Skeletal muscle satellite cell (primary cell): Measurements from ENCODE around the gene CDK5RAP2.

Experiments
- H3K27me3 ChIP-seq: 2 replicates; pipeline ENCODE4 v1.7.0; 2013; ENCODE audit warnings: low read length; ENCODE audit not compliant: control insufficient read depth, insufficient read depth
- H3K36me3 ChIP-seq: 2 replicates; pipeline ENCODE4 v1.7.0; 2013; ENCODE audit warnings: mild to moderate bottlenecking, control low read depth, low read length; ENCODE audit not compliant: insufficient read depth
- H3K4me1 ChIP-seq: 2 replicates; pipeline ENCODE4 v1.7.0; 2013; ENCODE audit warnings: low read length; ENCODE audit not compliant: control insufficient read depth, insufficient read depth
- H3K4me2 ChIP-seq: 2 replicates; pipeline ENCODE4 v1.7.0; 2013; ENCODE audit warnings: mild to moderate bottlenecking, low read length
- H3K4me3 ChIP-seq: 2 replicates; pipeline ENCODE4 v1.7.0; 2013; ENCODE audit warnings: low read length
- H3K9ac ChIP-seq: 2 replicates; pipeline ENCODE4 v1.7.0; 2013; ENCODE audit warnings: mild to moderate bottlenecking, low read depth, low read length, moderate library complexity
- H3K9me3 ChIP-seq: replicated peaks from 2 replicates; pipeline ENCODE4 v1.7.0; 2013; ENCODE audit warnings: mild to moderate bottlenecking, control low read depth, low read length

Gene CDK5RAP2

DNA sequence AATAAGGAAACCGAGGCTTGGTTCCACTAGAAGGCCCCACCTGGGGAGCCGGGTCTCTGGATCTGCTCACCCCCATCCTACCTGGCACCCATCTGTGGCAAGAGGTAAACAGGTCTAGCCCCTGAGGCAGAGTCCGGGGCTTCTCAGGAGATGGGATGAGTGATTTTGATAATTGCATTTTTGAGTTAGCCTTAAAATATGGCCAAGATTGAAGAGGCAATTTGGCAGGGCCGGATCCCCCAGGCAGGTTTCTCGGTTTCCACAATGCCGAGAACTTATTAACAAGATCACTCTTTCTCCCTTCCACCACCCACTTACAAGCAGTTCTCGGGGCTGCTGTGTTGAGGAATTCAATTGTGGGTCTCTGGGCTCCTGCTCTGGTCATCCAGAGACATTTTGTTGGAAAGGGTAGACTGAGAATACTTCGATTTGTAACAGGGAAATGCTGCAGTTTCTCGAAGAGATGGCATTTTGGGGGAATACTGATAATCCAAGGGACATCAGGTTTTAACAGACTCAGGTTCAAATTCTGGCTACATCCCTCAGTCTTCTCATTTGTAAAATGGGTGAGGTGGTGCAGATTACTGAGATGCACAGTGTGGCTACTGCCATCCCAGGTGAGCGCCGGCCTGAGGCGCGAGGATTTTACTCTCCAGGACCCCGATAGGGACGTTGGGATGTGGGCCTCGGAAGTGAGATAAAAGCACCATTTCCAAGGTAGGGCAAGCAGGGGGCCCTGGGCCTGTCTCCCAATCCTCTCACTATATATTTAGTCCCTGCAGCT, 194.2 kb downstream of the CDK5RAP2 start:
- Histone ChIP-seq H3K9me3 (no peaks in the 10 kb centered on the region), H3K27me3 (no peaks in the 10 kb centered on the region), H3K9ac (no peak overlapping the region), H3K4me3 (no peak overlapping the region), H3K36me3 (peaks cover 36% of the 10 kb centered on the region), H3K4me1 (peaks cover 37% of the 10 kb centered on the region), H3K4me2 (no peak overlapping the region)

DNA sequence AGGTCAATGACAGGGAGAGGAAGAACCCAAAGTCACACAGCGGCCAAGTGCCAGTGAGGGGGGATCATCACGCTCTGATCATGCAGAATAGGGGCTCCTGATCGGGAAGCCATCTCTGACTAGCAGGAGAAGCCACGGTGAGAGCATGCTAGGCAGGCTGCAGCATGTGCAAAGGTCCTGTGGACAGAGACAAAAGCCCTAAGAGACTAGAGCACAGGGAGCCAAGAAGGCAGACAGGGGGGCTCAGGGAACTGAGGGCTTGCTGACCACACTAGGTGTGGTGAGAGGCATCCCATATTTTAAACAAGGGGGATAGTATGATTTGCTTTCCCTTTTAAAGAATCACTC, 195.1 kb downstream of the CDK5RAP2 start:
- Histone ChIP-seq H3K27me3 (no peaks in the 10 kb centered on the region), H3K9ac (no peak overlapping the region), H3K4me2 (no peak overlapping the region), H3K36me3 (peaks cover 27% of the 10 kb centered on the region), H3K4me3 (no peak overlapping the region), H3K4me1 (peaks cover 37% of the 10 kb centered on the region), H3K9me3 (no peaks in the 10 kb centered on the region)

DNA sequence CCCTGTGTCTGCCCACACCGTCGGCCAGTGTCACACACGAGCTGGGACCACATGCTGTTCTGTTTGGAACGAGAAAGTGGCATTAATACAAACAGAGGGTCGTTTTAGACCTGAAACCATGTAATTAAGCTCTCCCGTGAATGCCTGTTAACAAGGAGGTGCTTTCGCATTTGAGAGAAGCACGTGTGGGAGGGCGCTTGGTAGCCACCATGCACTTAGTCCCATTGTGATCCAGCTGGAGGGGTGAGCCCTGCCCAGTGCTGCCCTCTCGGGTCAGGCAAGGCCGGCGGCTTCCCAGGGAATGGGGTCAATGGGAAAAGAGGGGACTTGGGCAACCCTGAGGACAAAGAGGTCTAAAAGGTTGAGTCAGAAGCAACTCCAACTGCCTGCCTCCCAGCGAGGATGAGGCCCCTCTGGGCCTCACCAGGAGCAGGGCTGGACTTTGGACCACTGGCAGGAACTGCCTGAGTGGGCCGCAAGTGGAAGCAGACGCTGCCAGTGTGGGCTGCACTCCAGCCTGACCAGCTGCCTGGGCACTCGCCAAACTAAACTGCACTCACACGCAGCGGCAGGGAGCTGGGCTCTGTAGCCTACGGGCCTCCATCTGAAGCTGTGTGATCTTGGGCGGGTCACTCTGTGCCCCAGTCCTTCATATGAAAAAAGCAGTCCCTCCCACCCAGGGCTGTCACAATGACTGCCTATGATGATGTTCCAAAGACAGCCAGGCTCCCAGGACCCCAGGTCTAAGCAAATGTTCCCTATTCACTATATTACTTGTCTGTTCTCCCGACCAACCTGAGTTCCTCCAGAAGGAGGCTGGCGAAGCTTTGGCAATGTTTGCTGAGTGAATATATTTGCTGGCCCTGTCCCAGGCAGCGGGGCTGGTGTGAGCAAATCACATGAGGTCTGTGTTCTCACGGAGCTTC, 195.7 kb downstream of the CDK5RAP2 start:
- H3K4me2 ChIP-seq = peak overlapping the region; percentile 14
- peaks cover 21% of the 10 kb centered on the region for H3K36me3 ChIP-seq
- no peaks in the 10 kb centered on the region for H3K27me3 ChIP-seq

DNA sequence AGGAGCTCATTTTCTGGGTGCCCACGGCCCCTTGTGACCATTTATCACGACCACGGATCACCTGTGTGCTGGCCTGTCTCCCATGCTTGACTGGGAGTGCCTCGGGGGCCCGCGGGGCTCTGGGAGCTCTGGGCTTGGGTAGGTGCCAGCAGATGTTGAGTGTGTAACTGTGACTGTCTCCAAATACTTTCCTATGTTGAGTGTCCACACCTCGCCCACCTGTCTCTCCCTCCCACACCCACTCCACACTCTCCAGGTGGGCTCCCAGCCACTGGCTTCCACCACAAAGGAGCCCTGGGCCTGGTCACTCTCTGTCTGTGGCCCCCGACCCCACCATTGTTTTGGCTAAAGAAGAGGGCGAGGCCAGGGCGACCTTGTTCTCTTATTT, 196.4 kb downstream of the CDK5RAP2 start:
- Histone ChIP-seq H3K4me1 (peaks cover 37% of the 10 kb centered on the region), H3K9ac (peak overlapping the region; percentile 28), H3K36me3 (peaks cover 14% of the 10 kb centered on the region), H3K4me3 (no peak overlapping the region), H3K27me3 (no peaks in the 10 kb centered on the region), H3K9me3 (no peaks in the 10 kb centered on the region), H3K4me2 (peak overlapping the region; percentile 14)

More for the DNA sequence above, 195.7 kb downstream of the CDK5RAP2 start:
- peak overlapping the region; percentile 28 for H3K9ac ChIP-seq
- no peak overlapping the region for H3K4me3 ChIP-seq
- no peaks in the 10 kb centered on the region for H3K9me3 ChIP-seq
- H3K4me1 ChIP-seq = peaks cover 37% of the 10 kb centered on the region

DNA sequence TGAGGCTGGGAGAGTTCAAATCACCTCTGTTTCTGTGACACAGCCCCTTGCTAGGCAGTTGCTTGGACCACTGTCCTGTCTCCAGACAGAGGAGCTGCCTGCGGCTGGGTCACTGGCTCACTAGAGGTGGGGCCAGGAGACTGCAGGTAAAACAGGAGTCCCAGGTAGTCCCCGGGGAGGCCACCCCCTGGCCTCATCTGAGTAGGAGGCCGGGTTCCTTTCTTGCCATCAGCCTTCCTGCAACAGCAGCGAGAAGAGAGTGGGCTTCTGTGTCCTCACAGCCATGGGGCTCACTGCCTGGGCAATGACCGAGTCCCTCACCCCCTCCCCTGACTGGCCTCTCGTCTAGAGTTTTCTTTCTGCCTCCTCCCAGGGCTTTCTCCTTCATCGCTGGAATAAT, 197.5 kb downstream of the CDK5RAP2 start:
- Histone ChIP-seq H3K4me2 (no peak overlapping the region), H3K4me3 (no peak overlapping the region), H3K9ac (no peak overlapping the region), H3K27me3 (no peaks in the 10 kb centered on the region), H3K9me3 (no peaks in the 10 kb centered on the region), H3K4me1 (peaks cover 37% of the 10 kb centered on the region), H3K36me3 (peaks cover 2% of the 10 kb centered on the region)

DNA sequence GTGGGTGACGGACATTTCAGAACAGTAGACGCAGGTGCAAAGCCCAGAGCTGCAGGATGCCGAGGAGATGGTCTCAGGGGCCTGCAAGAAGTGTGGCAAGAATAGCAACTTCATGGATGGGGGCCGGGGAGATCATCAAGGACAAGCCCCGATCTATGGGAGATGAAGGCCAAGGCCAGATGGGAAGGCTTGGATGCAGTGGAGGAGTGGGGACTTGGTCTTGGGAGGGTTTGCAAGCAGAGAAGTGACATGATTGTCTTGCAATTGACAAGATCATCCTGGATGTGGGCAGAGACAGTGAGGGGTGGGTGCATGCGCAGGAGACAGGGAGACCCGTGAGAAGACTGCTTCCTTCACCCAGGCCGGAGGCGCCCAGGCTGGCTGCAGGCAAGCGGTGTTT, 198.1 kb downstream of the CDK5RAP2 start:
- H3K4me1 ChIP-seq = peaks cover 33% of the 10 kb centered on the region
- H3K9ac ChIP-seq = no peak overlapping the region
- no peaks in the 10 kb centered on the region for H3K27me3 ChIP-seq

DNA sequence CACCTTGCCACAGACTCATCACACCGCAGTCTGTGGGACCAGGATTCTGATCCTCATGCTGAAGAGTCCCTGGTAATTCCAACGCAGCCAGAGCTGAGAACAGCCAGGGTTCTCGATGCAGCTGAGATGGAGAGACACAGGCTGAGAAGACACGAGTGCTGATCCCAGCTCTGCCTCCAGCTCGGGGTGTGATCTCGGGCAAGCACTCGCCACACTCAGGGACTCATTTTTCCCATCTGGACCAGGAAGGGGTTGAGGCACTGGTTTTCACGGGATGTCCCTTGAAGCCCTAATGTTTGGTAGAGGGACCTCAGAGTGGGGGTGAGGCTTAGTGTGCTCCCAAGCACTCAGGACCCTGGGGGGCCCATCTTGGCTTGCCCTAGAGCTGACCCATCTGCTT, 200.4 kb downstream of the CDK5RAP2 start:
- H3K36me3 ChIP-seq = no peaks in the 10 kb centered on the region
- no peak overlapping the region for H3K9ac ChIP-seq
- no peak overlapping the region for H3K4me3 ChIP-seq
- H3K4me2 ChIP-seq = no peak overlapping the region
- no peaks in the 10 kb centered on the region for H3K9me3 ChIP-seq
- peaks cover 13% of the 10 kb centered on the region for H3K4me1 ChIP-seq
- no peaks in the 10 kb centered on the region for H3K27me3 ChIP-seq

More for the DNA sequence above, 198.1 kb downstream of the CDK5RAP2 start:
- Histone ChIP-seq H3K36me3 (no peaks in the 10 kb centered on the region), H3K4me2 (no peak overlapping the region), H3K4me3 (no peak overlapping the region), H3K9me3 (no peaks in the 10 kb centered on the region)

DNA sequence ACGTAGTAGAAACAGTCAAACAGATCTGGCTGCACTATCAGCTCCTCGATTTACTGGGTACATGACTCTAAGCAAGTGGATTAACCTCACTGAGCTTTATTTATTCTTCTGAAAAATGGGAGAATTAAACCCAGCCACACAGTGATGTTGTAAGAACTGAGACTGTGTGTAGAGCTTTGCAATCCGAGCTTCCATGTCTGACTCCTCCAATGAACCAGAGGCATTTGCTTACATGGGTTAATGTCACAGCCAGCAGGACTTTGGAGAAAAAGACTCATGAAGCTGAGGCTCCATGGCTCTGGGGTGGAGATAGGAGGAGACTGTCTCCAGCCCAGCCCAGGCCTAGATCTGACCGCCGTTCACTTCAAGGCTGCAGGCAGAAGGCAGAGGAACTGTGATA, 201.3 kb downstream of the CDK5RAP2 start:
- H3K9ac ChIP-seq = no peak overlapping the region
- no peak overlapping the region for H3K4me2 ChIP-seq
- peaks cover 3% of the 10 kb centered on the region for H3K4me1 ChIP-seq
- no peak overlapping the region for H3K4me3 ChIP-seq
- no peaks in the 10 kb centered on the region for H3K36me3 ChIP-seq
- H3K9me3 ChIP-seq = no peaks in the 10 kb centered on the region
- H3K27me3 ChIP-seq = no peaks in the 10 kb centered on the region

DNA sequence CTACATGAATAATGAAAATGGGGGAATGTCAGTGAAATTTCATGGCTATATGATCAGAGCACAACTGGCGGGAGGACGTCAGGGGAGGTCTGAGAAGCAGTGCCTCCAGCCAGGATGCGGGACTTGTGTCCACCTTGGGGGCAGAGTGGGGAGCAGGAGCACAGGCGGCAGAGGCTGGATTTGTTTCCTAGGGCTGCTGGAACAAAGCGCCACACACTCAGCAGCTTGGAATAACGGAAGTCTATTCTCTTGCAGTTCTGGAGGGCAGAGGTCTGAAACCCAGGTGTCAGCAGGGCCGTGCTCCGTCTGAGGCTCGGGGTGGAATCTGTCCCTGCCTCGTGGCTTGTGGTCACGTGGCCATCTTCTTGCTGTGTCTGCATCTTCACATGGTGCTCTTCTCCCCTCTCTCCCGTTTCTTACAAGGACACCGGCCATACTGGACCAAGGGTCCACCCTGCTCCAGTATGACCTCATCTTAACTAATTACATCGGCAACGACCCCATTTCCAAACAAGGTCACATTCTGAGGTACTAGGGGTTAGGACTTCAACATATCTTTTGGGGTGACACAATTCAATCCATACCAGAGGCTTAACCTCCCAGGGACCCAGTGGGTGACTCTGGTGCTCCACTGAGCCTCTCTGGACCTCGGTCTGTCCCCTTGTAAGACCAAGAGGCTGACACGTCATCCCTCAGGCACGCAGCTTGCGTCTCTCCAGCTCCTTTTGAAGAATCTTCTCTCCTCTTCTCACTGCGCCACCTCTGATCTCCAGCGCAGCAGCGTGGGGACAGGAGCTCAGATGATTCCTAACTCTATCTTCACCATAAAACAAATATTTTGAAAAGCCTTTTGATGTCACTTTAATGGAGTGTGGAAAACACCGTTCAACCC, 202.5 kb downstream of the CDK5RAP2 start:
- H3K27me3 ChIP-seq = no peaks in the 10 kb centered on the region
- H3K4me3 ChIP-seq = no peak overlapping the region
- H3K4me2 ChIP-seq = no peak overlapping the region
- no peak overlapping the region for H3K9ac ChIP-seq
- no peaks in the 10 kb centered on the region for H3K4me1 ChIP-seq
- H3K9me3 ChIP-seq = no peaks in the 10 kb centered on the region
- no peaks in the 10 kb centered on the region for H3K36me3 ChIP-seq

DNA sequence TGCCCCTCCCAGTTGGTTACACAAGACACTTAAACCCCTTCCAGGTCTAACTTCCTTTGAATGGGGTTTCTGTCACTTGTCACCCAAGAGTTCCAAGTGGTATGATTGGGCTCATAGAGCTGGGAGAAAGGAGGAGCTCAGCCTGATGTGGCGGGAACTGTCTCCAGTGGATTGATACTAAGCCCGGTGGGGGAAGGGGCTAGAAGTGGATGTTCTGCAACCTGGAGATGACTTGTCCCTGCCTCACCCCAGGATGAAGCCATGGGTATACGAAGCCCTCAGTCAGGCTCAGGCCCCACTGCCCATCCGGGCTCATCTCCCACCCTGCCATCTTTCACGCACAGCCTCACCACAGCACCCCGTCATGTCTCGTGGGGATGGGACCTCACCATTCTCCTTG, 203.9 kb downstream of the CDK5RAP2 start:
- Histone ChIP-seq H3K4me2 (no peak overlapping the region), H3K27me3 (no peaks in the 10 kb centered on the region), H3K9me3 (no peaks in the 10 kb centered on the region), H3K4me1 (no peaks in the 10 kb centered on the region), H3K9ac (no peak overlapping the region), H3K36me3 (no peaks in the 10 kb centered on the region), H3K4me3 (no peak overlapping the region)

DNA sequence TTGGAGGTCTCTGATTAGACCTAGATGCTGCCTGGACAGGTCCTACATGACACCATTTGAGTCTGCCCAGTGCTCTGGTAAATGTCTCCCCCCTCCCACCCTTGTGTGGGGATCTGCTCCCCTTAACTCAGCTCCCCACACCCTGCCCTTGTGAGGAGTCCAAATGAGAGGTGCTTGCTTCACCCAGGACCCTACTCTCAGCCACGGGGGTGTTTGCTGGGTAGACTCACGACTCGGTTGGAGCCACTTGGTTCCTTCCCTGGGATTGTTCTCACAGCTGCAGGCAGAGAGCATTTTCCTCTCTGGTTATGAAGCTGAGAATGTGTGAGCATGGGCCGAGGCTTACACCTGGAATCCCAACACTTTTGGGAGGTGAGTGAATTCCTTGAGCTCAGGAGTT, 204.7 kb downstream of the CDK5RAP2 start:
- Histone ChIP-seq H3K4me2 (no peak overlapping the region), H3K4me1 (no peaks in the 10 kb centered on the region), H3K36me3 (no peaks in the 10 kb centered on the region), H3K4me3 (no peak overlapping the region), H3K9ac (no peak overlapping the region), H3K9me3 (no peaks in the 10 kb centered on the region), H3K27me3 (no peaks in the 10 kb centered on the region)
